GM19452 (cell line): ENCODE results near the gene ITIH2.

Experiments
- ATAC-seq: cut with Tn5 transposase; IDR thresholded peaks from one replicate; pipeline ENCODE4 v1.9.1; 2021; ENCODE audit not compliant: unreplicated experiment

ITIH2 gene

GRCh38 chr10:7794251-7795026 lies 91.3 kb downstream of the ITIH2 start:
- ATAC-seq: no peak

GRCh38 chr10:7795605-7796004 lies 92.5 kb downstream of the ITIH2 start:
- ATAC-seq: no peak

- ATAC-seq: no peak
Measured at GRCh38 chr10:7797582-7797981, 94.5 kb downstream of the ITIH2 start.
